ENCODE results near the gene OLFM2.

DNA sequence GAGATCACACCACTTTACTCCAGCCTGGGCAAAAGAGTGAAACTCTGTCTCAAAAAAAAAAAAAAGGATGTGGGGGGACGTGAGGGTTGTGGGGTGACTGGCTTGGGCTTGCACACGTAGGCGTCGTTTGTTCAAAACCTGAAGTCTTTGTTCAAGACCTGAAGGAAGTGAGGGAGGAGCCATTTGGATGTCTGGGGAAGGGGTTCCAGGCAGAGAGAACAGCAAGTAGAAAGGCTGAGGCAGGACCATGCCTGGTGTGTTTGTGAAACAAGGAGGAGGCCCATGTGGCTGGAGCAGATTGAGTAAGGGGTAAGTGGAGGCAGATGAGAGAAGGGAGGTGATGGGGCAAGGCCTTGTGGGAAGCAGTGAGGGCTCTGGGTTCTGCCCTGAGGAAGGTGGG, 73.4 kb downstream of the OLFM2 start:
- TF ChIP-seq, protein P1, sequence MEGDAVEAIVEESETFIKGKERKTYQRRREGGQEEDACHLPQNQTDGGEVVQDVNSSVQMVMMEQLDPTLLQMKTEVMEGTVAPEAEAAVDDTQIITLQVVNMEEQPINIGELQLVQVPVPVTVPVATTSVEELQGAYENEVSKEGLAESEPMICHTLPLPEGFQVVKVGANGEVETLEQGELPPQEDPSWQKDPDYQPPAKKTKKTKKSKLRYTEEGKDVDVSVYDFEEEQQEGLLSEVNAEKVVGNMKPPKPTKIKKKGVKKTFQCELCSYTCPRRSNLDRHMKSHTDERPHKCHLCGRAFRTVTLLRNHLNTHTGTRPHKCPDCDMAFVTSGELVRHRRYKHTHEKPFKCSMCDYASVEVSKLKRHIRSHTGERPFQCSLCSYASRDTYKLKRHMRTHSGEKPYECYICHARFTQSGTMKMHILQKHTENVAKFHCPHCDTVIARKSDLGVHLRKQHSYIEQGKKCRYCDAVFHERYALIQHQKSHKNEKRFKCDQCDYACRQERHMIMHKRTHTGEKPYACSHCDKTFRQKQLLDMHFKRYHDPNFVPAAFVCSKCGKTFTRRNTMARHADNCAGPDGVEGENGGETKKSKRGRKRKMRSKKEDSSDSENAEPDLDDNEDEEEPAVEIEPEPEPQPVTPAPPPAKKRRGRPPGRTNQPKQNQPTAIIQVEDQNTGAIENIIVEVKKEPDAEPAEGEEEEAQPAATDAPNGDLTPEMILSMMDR (IDR thresholded peaks at IDR 0.05), result no peak
- no peak for TF ChIP-seq EP300 (IDR thresholded peaks at IDR 0.05)

Data from ovary (tissue), 3 donors.